Activated naive CD8-positive, alpha-beta T cell treated with anti-CD3 and anti-CD28 coated beads for 36 hours (primary cell): Measurements from ENCODE around the gene FKBP5. TPM values are rescaled to one million over a fixed set of nuclear protein-coding genes. Genes with fewer than 3 reads are reported as not detected.
A peak's percentile ranks its signal among the peaks of the same experiment; 100 is the strongest.
"Not testable (repeated sequence)": the region's sequence is repeated elsewhere in the genome, so short reads cannot be mapped to it uniquely, and the experiment has no call there.

Experiments used
- DNase-seq: peaks from one replicate; pipeline ENCODE4 v3.0.0; 2021
- H3K27ac Mint-ChIP-seq: one replicate; pipeline ENCODE4 v1.8.0; 2022; ENCODE audit warnings: mild to moderate bottlenecking, moderate library complexity, mixed read lengths
- H3K27me3 Mint-ChIP-seq: one replicate; pipeline ENCODE4 v1.8.0; 2022; ENCODE audit warnings: mild to moderate bottlenecking, mixed read lengths
- H3K36me3 Mint-ChIP-seq: one replicate; pipeline ENCODE4 v1.8.0; 2021; ENCODE audit warnings: mild to moderate bottlenecking, mixed read lengths
- H3K4me1 Mint-ChIP-seq: one replicate; pipeline ENCODE4 v1.8.0; 2021; ENCODE audit warnings: mixed read lengths
- H3K4me3 Mint-ChIP-seq: one replicate; pipeline ENCODE4 v1.8.0; 2022; ENCODE audit warnings: mild to moderate bottlenecking, moderate library complexity, mixed read lengths
- H3K9me3 Mint-ChIP-seq: one replicate; pipeline ENCODE4 v1.8.0; 2022; ENCODE audit warnings: mixed read lengths
- total RNA-seq, 2 experiments: library from RNA; stranded (reverse); gene quantifications; one replicate each; pipeline ENCODE4 v1.2.3, GENCODE V29; 2021

FKBP5 gene
- 100 to 1,000 TPM; 110 TPM for total RNA-seq

- Mint-ChIP-seq H3K36me3 (peaks cover 11% of the 10 kb centered on the region), H3K27me3 (no peaks in the 10 kb centered on the region), H3K4me1 (peaks cover 13% of the 10 kb centered on the region), H3K27ac (peak within 1 kb of the TSS; percentile 91), H3K9me3 (peaks cover 2% of the 10 kb centered on the region), H3K4me3 (peak within 1 kb of the TSS; percentile 94)
- peak; percentile 93 for DNase-seq
These were observed at the start of gene FKBP5 for GRCh38 chr6:35688605-35689322. TSS of gene FKBP5 (minus strand) at chr6:35688915. CDS start at chr6:35642824, 46,091 bp downstream.

GRCh38 chr6:35737413-35738211, 48.9 kb upstream of the FKBP5 start:
- Mint-ChIP-seq H3K4me1 (peaks cover 28% of the 10 kb centered on the region), H3K27ac (peak overlapping the region; percentile 83), H3K4me3 (peak overlapping the region; percentile 38), H3K9me3 (no peaks in the 10 kb centered on the region), H3K27me3 (no peaks in the 10 kb centered on the region), H3K36me3 (peaks cover 5% of the 10 kb centered on the region)
- DNase-seq = no peak

- no peaks in the 10 kb centered on the region for H3K27me3 Mint-ChIP-seq
- H3K4me1 Mint-ChIP-seq = peaks cover 33% of the 10 kb centered on the region
- peak within 1 kb of the TSS; percentile 38 for H3K4me3 Mint-ChIP-seq
- H3K27ac Mint-ChIP-seq = peak within 1 kb of the TSS; percentile 83
- no peak for DNase-seq
- H3K9me3 Mint-ChIP-seq = no peaks in the 10 kb centered on the region
- peaks cover 7% of the 10 kb centered on the region for H3K36me3 Mint-ChIP-seq
These were observed 48.3 kb upstream of the FKBP5 start, which contains the start of gene ARMC12 for GRCh38 chr6:35736982-35737412. TSS of gene ARMC12 (plus strand) at chr6:35737032. CDS start at chr6:35737109, 77 bp downstream.

GRCh38 chr6:35736253-35736894, 47.7 kb upstream of the FKBP5 start:
- H3K9me3 Mint-ChIP-seq = no peaks in the 10 kb centered on the region
- H3K36me3 Mint-ChIP-seq = peaks cover 7% of the 10 kb centered on the region
- DNase-seq = peak; percentile 83
- no peaks in the 10 kb centered on the region for H3K27me3 Mint-ChIP-seq
- no peak overlapping the region for H3K27ac Mint-ChIP-seq
- H3K4me1 Mint-ChIP-seq = peaks cover 33% of the 10 kb centered on the region
- peak overlapping the region; percentile 30 for H3K4me3 Mint-ChIP-seq

GRCh38 chr6:35735452-35735851, 46.7 kb upstream of the FKBP5 start:
- Mint-ChIP-seq H3K27me3 (no peaks in the 10 kb centered on the region), H3K36me3 (peaks cover 7% of the 10 kb centered on the region), H3K4me3 (no peak overlapping the region), H3K4me1 (peaks cover 39% of the 10 kb centered on the region), H3K9me3 (no peaks in the 10 kb centered on the region), H3K27ac (no peak overlapping the region)
- no peak for DNase-seq

GRCh38 chr6:35734319-35734718, 45.6 kb upstream of the FKBP5 start:
- H3K27me3 Mint-ChIP-seq, H3K4me3 Mint-ChIP-seq, H3K36me3 Mint-ChIP-seq, DNase-seq, H3K27ac Mint-ChIP-seq, H3K9me3 Mint-ChIP-seq: not testable (repeated sequence)
- H3K4me1 Mint-ChIP-seq = peaks cover 50% of the 10 kb centered on the region

GRCh38 chr6:35733633-35734032, 44.9 kb upstream of the FKBP5 start:
- no peak overlapping the region for H3K27ac Mint-ChIP-seq
- H3K27me3 Mint-ChIP-seq = no peaks in the 10 kb centered on the region
- no peak overlapping the region for H3K4me3 Mint-ChIP-seq
- H3K9me3 Mint-ChIP-seq = no peaks in the 10 kb centered on the region
- H3K36me3 Mint-ChIP-seq = peaks cover 7% of the 10 kb centered on the region
- H3K4me1 Mint-ChIP-seq = peaks cover 55% of the 10 kb centered on the region
- DNase-seq = no peak

GRCh38 chr6:35731736-35732532, 43.2 kb upstream of the FKBP5 start:
- H3K36me3 Mint-ChIP-seq = peaks cover 7% of the 10 kb centered on the region
- H3K4me1 Mint-ChIP-seq = peaks cover 61% of the 10 kb centered on the region
- no peaks in the 10 kb centered on the region for H3K9me3 Mint-ChIP-seq
- DNase-seq = peak; percentile 96
- H3K4me3 Mint-ChIP-seq = peak overlapping the region; percentile 84
- H3K27ac Mint-ChIP-seq = peak overlapping the region; percentile 93
- H3K27me3 Mint-ChIP-seq = no peaks in the 10 kb centered on the region

GRCh38 chr6:35731414-35731735, 42.7 kb upstream of the FKBP5 start:
- no peaks in the 10 kb centered on the region for H3K9me3 Mint-ChIP-seq
- peaks cover 67% of the 10 kb centered on the region for H3K4me1 Mint-ChIP-seq
- H3K36me3 Mint-ChIP-seq = peaks cover 7% of the 10 kb centered on the region
- no peaks in the 10 kb centered on the region for H3K27me3 Mint-ChIP-seq
- peak overlapping the region; percentile 93 for H3K27ac Mint-ChIP-seq
- DNase-seq = peak; percentile 95
- peak overlapping the region; percentile 84 for H3K4me3 Mint-ChIP-seq

GRCh38 chr6:35730745-35731413, 42.2 kb upstream of the FKBP5 start:
- H3K4me3 Mint-ChIP-seq = peak overlapping the region; percentile 84
- peaks cover 68% of the 10 kb centered on the region for H3K4me1 Mint-ChIP-seq
- no peak for DNase-seq
- H3K27ac Mint-ChIP-seq = peak overlapping the region; percentile 93
- H3K36me3 Mint-ChIP-seq = peaks cover 7% of the 10 kb centered on the region
- no peaks in the 10 kb centered on the region for H3K27me3 Mint-ChIP-seq
- H3K9me3 Mint-ChIP-seq = no peaks in the 10 kb centered on the region

- Mint-ChIP-seq H3K36me3 (peaks cover 7% of the 10 kb centered on the region), H3K9me3 (no peaks in the 10 kb centered on the region), H3K4me1 (peaks cover 74% of the 10 kb centered on the region), H3K27me3 (no peaks in the 10 kb centered on the region), H3K4me3 (no peak overlapping the region), H3K27ac (peak overlapping the region; percentile 52)
- no peak for DNase-seq
These were observed 41.0 kb upstream of the FKBP5 start for GRCh38 chr6:35729722-35730121.

GRCh38 chr6:35728683-35729678, 40.3 kb upstream of the FKBP5 start:
- DNase-seq = peak; percentile 40
- H3K27me3 Mint-ChIP-seq = no peaks in the 10 kb centered on the region
- H3K36me3 Mint-ChIP-seq = peaks cover 7% of the 10 kb centered on the region
- peak overlapping the region; percentile 79 for H3K4me3 Mint-ChIP-seq
- H3K9me3 Mint-ChIP-seq = no peaks in the 10 kb centered on the region
- H3K27ac Mint-ChIP-seq = peak overlapping the region; percentile 92
- peaks cover 76% of the 10 kb centered on the region for H3K4me1 Mint-ChIP-seq
